ENCODE results near the gene TMEM72.
"Not testable (repeated sequence)": the region's sequence is repeated elsewhere in the genome, so short reads cannot be mapped to it uniquely, and the experiment has no call there.

The TMEM72 gene

DNA sequence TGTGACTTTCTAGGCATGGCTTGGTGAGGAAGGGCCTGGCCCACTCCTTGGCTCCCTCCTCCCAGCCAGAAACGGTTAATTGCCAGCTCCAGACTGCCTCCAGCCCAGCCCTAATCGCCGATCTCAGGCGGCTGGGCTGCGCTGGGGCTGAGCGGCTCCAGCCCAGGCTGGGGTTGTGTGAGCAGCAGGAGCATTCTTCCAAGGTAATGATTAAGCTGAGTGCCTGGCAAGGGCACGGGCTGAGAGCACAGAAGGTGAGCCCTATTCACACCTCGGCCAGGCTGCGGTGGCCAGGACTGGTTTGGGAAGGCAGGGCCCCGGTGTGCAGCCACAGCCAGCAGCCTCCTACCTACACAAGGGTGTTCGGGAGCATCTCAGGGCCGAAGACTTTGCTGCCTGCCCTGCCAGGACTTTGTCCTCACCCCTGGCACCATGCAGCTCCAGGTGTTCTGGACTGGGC is at the start of gene TMEM72:
TMEM72 (plus strand) TSS at position 257 of the 460 bp plus-strand sequence; CDS start at position 433, 176 bp downstream.
- DNase-seq: no peak

DNA sequence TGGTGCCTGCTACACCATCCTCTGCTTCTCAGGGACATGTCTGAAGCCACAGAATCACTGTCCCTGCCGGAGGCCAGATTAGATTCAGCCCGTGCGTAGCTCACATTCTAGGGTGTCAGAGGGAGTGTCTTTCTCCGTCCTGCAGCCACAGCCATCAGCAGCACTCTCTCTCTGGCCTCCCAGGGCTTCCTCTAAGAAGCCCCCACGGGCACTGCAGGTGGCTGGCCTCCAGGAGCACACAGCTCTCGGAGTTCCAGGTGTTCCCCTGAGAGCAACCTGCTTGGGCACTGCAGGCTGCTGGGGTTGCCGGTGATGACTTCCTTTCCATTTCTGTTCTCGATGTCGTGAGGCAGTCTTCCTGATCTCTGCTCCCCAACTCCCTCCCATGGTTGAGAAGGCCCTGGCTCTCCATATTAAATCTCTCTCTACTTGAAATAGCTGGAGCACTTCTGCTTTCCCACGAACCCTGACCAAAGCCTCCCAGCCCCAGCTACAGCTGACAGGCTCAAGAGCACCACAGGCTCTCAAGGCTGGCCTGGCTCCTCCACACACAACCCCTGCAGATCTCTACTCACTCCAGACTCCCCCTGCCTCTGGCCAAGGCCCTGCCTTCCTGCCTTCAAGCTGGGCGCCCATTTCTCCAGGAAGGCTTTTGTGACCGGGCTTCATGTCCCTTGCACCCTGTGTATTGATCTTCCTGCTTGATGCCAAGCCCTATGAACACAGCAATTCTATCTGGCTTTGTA is 49.0 kb upstream of the TMEM72 start:
- no peak for DNase-seq

DNA sequence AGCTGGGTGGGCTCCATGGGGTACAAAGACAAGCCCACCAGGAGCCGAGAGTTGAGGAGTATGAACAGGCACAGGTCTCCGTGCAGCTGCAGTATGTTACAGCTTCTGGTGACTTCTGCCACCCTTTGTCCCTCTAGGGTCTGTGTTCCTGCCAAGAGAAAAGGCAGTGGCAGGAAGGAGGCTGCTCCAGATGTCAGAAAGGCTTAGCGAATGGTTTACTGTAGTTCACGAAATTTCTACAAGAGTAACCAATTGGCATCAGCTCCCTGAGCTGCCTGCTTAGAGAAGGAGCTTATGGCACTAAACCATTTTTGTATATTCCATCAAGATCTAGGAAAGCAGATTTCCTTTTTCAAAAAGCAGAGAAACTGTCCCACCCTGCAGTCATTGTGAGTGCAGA is 48.2 kb upstream of the TMEM72 start:
- no peak for DNase-seq

DNA sequence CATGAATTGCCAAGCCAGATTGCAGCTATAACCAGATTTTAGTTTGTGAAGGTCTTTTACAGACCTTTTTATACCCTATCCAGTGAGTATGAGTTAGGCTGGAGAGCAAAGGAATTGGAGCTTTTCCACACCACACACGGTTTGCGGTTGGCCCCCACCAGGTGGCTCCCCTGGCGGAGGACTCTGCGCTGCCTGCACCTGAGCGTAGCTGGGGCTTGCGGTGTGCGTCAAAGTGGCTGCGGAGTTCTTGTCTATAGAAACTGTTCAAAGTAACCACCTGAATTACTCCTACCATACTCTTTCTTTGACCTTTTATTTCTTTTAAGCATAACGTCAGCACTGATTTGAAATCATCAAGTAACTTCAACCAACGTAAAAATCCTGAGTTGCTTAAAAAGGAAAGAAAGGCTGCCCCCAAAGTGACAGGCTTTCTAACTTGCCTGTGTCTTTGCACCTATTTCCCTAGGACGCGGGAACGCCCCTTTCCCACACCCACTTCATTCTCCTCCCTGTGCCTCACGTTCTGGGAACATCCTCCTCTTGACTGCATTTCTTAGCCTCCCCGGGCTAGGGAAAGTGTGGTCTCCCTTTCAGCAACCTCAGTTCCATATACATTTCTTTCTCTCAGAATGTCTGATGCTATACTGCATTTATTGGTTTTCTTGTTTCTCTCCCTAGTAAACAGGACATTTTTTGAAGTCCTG is 47.6 kb upstream of the TMEM72 start:
- DNase-seq: no peak

DNA sequence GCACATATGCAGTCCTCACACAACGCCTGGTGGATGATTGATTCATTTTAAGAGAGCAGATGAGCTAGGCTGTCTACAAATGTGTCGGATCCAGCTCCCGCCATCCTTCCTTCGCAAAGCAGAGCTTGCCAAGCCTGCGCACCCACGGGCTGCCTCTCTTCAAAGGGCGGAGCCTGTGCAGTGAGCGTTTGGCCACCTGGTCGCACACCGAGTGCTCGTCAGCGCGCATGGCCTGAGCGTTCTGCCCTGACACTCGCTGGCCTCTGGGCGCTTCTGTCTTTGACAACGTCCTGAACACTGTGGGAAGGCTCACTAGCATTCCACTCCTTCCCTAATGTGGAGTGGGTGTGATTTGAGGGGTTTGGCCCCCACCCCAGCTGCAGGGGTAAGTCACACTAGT is 47.1 kb upstream of the TMEM72 start:
- peak; percentile 25 for DNase-seq

DNA sequence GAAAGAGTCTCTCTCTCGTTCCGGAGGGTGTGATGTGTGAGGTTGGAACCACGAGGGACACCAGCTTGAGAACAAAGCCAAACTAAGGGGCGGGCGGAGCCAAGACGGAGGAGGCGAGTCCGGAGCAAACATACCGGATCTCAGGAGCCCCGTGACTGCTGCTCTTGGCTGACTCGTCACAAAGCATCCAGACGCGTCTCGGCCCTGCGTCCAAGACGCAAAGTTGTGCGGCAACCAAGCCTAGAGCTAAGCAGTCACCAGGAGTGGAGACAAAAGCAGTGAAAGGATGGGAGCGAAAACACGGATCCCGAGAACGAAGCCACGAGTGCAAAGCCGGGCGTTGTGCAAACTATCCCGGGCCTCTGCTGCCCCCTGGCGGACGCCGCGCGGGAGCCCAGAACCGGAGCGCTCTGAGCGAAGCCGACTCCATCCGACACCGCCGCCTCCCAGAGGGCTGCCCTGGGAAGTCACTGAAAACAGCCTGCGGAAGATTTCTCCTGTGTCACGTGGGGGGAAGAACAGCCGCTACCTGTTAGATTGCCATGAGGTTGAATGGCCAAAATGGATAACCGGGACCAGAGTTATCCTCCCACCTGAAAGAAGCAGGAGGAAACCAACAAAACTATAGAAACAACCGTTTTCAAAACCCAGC is 46.4 kb upstream of the TMEM72 start:
- DNase-seq: peak; percentile 50

DNA sequence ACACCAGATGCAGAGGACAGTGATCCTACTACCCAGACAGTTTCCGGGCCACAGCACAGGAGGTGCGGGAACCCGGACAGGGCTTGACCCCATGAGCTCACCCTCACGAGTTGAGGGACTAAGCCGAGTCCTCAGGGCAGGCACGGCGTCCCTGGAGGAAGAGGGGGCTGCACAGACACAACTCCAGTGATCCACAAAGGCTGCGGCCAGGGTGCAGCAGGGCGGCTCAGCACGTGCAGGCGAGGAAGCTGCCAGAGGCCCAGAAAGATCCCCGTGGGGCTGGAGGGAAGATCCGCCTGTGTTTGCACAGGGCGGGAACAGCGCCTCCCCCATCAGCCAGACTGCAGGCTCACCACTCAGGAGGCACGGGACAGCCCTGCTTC is 45.9 kb upstream of the TMEM72 start:
- no peak for DNase-seq

DNA sequence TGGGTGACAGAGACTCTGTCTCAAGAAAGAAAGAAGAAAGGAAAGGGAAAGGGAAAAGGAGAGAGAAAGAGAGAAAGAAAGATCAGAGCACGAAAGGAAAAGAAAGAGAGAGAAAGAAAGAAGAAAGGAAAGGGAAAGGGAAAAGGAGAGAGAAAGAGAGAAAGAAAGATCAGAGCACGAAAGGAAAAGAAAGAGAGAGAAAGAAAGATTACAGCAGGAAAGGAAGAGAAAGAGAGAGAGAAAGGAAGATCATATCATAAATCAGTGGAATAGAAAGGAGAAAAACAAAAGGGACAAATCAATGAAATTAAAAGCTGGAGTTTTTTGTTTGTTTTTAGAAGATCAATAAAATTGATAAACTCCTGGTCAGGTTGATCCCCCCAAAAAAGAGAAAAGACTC is 44.8 kb upstream of the TMEM72 start:
- not testable (repeated sequence) for DNase-seq

DNA sequence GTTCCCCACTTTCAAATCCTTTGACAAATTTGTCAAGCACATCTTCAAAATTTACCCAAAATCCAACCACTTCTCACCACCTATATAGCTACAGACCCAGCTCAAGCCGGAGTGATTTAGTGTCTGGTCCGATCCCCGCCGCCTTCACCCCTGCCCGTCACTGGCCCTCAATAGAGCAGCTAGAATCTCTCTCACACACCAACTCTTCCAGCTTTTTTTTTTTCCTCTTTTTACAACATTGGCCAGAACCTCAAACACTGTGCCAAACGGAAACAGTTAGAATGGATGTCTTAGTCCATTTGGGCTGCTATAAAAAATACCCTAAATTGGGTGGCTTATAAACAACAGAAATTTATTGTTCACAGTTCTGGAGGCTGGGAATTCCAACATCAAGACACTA is 41.1 kb upstream of the TMEM72 start:
- no peak for DNase-seq

DNA sequence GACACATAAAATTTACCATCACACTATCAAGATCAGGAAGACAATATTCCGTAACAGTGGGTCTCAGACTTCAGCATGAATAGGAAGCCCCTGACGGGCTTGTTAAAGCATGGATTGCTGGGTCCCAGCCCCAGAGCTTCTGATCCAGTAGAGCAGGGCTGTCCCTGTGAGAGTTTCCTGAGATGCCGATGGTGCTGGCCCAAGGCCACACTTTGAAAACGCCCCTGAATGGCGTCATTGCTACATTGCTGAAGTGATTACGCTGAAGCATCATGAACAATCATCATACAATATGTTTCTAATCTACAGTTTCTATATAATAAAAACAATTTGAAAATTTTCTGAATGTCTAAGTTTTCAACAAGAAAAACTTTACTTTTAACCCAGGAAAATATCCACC is 38.0 kb upstream of the TMEM72 start:
- DNase-seq: no peak

DNA sequence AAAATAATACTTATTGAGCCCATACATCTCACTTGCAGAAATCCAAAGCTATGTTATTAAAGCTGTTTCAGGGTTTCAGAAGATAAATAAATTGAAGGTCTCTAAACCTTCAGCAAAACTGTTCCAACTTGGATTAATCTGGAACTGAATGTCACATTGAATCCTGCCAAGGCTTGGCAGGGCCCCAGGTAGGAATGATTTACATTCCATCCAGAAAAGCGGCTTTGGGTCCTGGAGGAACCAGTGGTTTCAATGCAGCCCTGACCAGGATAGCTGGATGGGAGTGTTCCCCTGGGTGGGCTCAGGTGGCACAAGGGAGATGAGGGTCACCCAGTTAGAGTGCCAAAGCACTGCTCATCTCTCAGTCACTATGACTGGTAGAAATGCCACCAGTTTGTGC is 37.0 kb upstream of the TMEM72 start:
- DNase-seq: no peak

DNA sequence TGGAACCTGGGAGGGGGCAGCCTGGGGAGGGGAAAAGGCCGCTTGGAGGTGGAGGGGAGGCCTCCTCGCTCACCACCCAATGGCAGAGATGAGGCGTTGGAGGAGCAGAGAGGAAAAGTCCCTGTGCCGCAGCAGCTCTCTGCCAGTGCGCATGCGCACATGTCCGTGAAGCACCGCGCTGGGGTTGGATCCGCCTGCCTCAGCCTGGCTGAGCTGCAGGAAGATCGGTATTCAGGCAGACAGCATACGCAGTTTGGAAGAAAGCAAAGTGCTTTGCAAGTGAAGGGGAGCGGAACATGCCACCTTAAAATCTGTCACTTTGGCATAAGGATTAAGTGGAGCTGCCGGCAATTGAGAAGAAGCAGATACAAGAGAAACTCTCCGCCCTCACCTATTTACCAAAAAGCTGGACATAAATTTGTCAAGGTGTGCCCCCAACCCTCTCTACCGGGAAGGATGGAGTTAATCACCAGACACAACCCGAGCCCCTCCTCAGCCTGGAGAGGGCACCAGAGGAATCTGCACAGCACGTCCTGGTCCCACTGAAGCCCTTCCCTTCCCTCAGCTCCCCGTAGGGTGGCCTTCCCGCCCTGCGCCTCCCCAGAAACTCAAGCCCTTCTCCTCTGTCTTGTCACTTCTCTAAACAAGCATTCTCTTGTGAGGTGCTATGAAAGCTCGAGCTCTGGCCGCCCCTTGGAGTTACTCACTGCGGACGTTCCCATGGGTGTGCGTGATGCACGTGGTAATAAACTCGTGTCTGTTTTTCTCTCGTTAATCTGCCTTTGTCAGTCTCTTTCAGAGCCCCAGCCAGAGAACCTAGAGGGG is 32.2 kb upstream of the TMEM72 start:
- peak; percentile 70 for DNase-seq

DNA sequence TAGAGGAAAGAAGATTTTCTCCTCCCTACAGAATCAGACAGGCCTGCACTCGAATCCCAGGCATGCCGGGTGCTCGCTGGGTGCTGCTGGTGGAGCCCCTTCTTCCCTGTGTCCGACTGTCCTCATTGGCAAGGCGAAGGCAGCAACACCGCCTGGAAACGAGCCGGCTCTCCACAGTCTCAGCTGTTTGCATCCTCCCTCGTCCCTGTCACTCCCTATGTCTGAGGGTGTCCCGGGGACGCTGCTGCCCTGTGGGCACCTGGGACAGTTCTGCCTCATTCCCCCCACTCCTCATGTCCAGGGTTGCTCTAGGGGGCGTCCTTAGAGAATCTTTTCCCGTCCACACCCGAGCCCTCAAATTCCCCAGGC is 31.6 kb upstream of the TMEM72 start:
- DNase-seq: no peak

DNA sequence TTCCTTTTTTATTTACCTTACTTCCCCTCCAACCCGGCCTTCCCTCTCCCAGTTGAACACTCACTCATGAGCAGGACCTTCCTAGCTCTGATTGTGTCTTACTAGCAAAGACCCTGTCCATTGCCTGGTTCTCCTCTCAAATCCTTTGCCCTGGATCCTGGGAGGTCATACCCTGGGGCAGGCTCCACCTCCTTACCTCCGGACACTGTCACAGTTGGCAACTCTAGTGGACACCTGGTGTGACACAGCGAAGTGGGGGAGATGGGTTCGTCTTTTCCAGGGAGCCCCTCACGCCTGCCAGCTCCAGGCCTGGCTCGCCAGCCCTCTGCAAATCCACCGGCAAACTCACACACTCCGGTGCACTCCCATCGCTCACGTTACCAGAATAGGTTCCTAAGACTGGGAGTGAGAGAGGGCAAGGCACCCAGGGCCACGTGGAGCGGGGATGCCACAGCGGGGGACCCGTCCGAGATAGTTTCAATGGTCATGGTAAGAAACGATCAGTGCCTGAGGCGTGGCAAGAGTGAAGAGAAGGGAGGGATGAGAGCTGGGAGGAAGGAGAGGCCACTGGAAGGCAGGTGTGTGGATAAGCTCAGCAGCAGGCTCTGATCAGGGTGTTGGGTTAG is 30.9 kb upstream of the TMEM72 start:
- no peak for DNase-seq

DNA sequence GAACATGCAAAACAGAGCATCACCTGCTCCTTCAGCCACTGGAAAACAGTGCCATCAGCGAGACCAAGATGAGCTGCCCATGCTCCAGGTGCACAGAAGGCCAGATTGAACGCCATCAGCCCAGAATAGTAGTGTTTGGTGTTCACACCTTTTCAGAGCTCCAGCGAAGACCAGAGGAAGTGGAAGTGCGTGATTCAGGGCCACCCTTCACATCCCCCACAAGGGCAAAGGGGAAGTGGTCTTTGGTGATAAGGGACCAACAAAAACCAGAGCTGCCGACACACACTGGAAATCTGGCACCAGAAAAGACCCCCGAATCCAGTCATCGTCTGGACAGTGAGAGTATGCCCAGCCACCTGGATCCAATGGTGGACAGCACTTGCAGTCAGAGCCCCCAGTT is 29.5 kb upstream of the TMEM72 start:
- no peak for DNase-seq

DNA sequence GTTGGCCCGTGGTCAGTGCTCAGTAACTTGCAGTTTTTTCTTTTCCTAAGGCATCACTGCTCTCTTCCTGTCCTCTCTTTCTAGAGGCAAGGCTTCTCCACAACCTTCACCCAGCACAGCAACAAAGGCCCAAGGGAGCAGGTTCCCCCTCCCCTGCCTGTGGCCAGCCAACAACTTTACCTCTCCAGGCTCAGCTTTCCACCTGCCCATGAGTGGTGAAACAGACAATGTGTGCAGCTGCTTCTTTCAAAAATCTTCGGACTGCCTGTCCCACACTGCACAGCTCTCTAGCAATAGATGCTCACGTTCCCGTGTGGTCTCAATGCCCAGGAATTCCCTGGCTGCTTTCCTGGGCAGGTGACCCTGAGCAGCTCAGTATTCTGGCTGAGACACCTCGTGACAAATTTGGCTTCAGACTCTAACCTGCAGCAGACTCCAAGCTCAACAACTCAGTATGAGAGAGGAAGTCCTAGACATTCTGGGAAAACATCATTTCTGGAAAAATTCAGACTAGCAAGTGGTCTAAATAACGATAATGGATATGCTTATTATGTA is 28.9 kb upstream of the TMEM72 start:
- DNase-seq: no peak

DNA sequence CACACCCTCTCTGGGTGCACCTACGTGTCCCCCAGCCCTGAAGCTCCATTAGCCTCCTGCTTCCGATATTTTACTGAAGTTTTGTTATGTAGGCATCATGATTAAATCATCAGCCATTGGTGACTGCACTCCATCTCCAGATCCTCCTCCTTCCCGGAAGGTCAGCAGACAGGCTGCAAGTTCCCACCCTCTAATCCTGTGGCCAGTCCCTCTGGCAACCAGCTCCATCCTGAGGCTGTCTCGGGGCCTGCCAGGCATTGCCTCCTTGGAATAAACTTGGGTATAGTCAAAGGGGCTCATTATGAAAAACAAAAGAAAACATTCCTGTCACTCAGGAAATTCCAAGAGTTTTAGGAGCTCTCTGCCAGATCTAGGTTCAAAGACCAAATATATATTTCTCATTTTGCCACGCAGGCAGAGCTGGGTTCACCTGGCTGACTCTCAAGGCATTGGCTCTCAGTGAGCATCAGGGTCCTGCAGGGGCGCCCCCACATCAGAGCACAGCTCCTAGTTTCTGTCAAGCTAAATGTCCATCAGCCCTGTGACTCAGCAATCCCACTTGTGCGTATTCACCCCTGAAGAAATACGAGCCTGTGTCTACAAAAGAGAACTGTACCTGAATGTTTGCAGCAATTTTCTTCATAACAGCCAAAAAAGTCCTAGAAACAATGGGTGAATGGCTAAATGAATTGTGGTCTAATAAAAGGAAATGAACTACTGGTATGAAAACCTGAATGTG is 27.4 kb upstream of the TMEM72 start:
- no peak for DNase-seq

DNA sequence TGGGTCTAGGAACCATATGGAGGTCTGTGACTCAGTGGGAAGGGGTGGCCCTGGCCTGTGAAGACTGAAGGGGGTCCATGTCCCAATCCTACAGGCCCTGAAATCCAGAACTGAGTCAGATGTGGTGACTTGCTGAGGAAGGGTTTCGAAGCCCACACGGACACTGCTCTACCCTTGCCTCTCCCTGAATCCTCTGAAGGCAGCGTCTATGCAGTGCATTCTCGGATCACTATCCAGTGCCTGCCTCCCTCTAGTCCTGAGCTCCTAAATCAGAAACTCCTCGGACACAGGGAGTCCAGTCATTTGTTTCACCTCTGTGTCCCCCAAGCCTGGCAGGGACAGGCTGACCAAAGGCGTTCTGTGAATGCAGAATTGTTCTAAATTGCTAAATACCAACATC is 25.4 kb upstream of the TMEM72 start:
- DNase-seq: no peak

DNA sequence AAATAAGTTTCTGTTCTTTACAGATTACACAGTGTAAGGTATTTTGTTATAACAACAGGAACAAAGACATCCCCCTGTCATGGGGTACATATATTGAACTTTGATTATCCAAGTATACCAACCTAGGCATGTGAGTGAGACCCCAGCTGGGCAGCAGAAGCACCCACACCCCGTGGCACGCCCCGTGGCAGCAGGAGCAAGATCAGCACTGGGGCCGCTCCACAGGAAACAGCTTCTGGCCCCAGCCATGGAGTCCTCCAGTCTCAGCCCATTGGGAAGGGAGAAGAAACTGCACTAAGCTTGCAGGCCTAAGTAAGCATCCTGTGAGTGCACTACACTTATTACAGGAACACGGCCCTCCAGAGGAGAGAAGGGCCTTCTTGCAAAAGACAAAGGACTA is 24.2 kb upstream of the TMEM72 start:
- no peak for DNase-seq

DNA sequence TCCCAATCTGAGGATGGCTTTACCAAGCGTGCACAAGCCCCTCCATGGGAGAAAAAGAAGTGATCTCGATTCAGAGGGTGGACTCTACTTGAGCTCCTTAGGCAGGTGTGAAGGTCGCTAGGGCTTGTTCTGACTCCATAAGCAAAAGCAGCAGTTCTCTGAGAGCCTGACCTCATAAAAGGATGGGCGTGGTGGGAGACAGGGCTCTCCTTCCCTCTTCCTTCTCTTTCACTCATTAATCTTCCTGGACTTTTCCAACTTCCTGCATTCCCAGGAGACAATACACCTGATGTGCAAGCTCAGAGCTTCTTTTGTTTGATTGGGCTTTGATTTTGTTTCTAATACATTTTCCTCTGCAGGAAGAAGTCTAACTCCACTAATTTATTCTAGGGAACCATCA is 22.3 kb upstream of the TMEM72 start:
- DNase-seq: no peak

DNA sequence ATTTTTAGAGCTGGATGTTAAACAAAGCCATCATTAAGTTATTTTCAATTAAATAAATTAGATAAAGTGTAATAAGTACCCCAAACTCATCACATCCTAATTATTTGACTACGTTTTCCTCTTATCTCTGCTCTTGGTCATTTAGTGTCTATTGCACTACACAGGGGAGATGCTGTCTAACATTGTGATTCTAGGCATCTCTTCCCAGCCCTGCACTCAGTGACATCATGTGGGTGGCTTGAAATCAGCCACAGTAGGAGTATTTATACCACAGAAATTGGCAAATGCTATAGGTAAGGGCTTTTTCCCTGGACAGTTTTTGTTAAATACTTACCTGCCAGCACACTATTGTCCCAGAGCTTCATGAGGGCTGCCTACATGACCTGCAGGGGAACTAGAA is 21.3 kb upstream of the TMEM72 start:
- no peak for DNase-seq

All from NCI-H774 (cell line).